Stimulated activated CD4-positive, alpha-beta T cell treated with anti-CD3 and anti-CD28 coated beads, Interleukin-2, amount 100 ng/mL, for 48 hours (primary cell): ENCODE measurements around the gene CSN1S1.

Experiments
- DNase-seq, 2 donors: peaks; one replicate each; pipeline ENCODE4 v3.0.0-alpha.2; 2020

Gene CSN1S1

GRCh38 chr4:69995526-69996016, 64.7 kb downstream of the CSN1S1 start, which contains the start of gene STATH:
Gene STATH (plus strand): TSS chr4:69995966. CDS start chr4:69998438, 2,472 bp downstream.
- no peak for DNase-seq
